GM20431 (cell line): ENCODE measurements around the gene ZDHHC24.
"Not testable (repeated sequence)": the region's sequence is repeated elsewhere in the genome, so short reads cannot be mapped to it uniquely, and the experiment has no call there.

Experiments used
- in situ Hi-C: fragments of 300-500 bp; cut with MseI, MboI; formaldehyde crosslinking; loops from one replicate; pipeline ENCODE4 v1.15.0; 2020; ENCODE audit warnings: low sequenced_read_pairs; ENCODE audit not compliant: unreplicated experiment

Gene ZDHHC24

DNA sequence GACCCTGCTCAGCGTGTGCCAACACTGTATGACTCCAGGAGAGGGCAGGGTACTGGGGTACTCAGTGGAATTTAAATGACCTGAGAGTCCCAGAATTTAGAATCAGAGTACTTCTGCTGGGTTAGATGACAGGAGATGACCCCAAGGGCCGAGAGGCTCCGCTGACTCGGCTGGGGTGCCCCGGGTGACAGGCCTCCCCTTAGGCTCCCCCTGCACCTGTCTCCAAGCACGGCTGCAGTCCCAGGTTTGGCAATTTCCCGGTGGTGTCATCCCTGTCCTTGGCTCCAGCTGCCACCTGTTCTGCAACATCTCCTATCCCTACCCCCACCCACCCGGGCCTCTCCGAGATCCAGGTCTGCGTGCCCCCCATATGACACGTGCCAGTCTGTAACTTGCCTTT lies 2.2 kb upstream of the ZDHHC24 start:
- in situ Hi-C loops: no loop called here

DNA sequence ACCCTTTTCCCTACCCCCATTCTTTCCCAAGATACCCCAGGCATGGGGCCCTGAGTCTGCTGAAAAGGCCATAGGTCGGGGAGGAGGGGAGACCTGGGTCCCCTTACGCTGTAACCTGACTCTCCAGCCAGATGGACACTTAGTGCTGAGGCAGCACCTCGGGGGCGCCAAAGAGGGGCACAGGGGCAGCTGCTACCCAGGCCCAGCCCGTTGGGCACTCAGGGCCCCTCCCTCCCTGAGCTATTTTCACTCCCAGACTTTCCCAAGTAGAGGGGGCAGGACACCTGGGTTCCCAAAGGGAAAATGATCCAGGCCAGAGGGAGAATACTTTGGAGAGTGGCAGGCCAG lies 1.8 kb upstream of the ZDHHC24 start:
- in situ Hi-C loops: no loop called here

DNA sequence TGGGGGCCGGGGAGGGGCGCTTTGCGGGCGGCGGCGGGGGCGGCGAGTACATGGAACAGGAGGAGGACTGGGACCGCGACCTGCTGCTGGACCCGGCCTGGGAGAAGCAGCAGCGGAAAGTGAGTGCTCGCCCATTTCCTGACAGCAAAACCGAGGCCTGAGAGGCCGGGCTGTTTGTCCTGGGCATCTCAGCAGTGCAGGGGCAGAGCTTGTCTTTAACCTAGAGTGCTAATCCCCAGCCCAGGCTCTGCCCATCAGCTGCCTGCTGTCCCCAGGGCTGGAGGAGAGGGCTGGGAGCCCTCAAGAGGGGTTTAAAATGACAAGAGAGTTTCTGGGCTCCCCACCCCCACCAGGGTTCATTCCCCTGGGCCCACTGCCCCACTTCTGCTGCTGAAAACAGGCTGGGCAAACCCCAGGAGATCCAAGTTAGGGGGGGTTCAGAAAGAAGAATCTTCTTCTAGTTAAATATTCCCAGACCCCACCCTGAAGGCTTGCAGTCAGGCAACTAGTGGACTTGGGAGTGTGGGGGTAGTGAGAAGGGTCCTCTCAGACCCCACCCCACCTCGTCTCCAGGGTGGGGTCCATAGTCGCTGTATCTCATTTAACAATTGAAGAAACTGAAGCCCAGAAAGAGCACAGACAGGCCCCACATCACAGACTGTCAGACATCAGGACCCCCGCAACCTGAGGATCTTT lies 1.3 kb upstream of the ZDHHC24 start:
- in situ Hi-C loops: no loop called here

DNA sequence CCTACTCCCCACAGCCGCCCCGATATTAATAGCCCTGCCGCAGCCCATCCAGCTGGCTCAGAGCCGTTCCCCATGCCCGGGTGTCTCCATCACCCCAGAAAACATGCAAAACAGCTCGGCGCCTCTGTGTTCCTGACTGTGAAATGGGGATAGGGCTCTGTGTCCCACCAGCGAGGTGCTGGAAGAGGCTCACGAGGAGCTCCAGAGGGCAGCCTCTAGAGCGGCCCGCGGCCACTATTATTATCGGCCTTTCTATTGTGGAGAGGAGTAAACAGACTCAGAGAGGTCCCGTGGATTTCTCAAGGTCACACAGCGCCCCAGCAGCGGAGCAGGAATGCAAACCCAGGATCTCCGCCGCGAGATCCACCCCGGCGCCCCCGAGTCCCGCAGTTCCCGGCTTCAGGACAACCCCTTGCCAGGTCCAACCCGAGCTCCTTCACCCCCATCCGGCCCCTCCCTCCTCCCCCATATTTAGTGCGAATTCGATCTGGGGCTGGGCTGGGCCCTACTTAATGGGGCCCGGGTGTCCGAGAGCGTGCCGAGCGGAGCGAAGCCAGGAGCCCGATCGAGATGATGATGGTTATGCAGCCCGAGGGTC lies 619 bp upstream of the ZDHHC24 start, which contains the start of gene ACTN3:
ACTN3 (plus strand) TSS at position 536 of the 598 bp plus-strand sequence; CDS start at position 571, 35 bp downstream.
- in situ Hi-C loops: no loop called here

DNA sequence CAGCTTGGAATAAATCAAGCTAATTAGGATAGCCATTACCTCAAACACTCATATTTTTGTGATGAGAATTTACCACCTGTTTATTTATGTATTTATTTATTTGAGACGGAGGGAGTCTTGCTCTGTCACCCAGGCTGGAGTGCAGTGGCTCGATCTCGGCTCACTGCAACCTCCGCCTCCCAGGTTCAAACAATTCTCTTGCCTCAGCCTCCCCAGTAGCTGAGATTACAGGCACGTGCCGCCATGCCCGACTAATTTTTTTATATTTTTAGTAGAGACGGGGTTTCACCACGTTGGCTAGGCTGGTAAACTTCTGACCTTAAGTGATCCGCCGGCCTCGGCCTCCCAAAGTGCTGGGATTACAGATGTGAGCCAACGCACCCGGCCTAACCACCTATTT lies 896 bp downstream of the ZDHHC24 start:
- in situ Hi-C loops: not testable (repeated sequence)

DNA sequence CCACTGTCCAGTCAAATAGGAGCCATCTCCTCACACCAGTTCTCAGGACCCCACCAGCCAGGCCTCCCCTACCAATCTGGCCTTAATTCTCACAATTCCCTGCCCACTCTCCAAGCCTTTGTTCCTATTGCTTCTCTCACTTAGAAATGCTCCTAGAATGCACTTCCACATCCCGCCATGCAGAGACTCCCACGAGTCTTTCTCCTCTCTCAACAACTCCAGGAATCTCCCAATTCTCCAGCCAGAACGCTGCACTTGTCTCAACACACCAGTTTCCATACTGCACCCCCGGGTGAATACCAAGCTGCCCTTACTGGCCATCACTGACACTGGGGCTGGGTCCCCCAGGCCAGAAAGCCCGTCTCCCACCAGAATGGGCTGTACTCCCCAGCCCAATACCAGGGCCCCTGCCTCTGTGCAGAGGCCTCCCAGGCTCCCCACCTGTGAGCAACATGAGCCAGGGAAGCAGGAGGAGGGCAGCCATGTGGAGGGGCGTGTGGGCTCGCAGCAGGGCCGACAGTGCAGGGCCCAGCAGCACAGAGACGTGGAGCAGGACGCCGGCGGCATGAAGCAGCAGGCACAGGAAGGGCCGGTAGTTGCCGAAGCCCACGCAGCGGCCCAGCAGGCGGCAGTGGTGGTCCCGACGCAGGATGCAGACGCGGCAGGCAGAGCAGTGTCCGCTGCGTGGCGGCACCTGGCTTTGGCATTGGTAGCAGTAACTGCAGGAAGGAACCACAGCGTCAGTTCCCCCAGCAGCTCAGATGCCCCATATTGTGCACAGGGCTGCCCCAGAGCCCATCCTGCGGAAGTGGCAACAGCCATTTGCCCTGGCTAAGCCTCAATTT lies 2.4 kb downstream of the ZDHHC24 start:
- in situ Hi-C loops: no loop called here

DNA sequence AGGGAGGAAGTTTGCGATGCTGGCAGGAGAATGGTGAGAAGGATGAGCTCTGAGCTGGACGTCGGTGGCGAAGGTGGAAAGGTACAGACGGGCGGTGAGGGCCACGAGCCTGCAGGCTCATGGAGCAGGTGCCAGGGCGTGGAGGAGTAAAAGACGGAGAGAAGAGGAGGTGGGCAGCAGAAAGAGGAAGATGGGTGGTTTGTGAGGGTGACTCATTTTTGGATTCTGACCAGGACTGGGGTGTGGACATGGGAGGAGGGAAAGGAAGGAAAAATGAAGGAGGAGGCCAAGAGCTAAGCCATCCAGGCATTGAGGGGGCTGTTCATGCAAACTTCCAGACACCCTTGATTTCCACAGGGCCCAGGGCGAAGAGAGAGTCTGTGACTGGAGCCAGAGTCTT lies 3.5 kb downstream of the ZDHHC24 start:
- in situ Hi-C loops: no loop called here

DNA sequence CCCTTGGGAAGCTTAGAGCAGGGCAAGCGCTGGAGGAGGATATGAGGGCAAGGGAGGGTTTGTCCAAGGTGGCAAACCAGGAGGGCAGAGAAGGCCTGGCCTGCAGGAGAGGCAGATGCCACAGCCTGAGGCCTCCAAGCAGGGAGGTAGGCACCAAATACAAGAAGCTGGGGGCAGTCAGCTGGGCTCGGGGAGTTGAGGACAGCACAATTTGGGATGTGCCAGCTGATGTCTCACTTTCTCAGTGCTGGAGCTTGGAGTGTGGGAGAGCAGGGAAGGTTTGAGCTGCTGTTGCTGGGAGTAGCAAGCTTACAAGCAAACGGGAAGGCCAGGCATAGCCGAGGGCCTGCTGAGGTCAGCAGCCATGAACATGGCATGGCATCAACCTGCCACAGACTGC lies 4.0 kb downstream of the ZDHHC24 start:
- in situ Hi-C loops: no loop called here

DNA sequence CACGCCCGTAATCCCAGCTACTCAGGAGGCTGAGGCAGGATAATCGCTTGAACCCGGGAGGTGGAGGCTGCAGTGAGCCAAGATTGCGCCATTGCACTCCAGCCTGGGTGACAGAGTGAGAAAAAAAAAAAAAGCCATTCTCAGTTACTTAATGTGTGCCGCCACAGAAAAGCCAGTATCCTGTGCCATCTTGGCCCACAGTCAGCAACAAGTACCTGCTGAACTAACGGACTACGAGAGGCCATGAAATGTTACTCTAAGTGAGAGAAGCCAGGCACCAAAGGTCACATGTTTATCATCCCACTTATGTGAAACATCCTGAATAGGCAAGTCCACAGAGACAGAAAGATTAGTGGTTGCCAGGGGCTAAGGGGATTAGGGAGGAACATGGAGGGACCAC lies 5.2 kb downstream of the ZDHHC24 start:
- in situ Hi-C loops: not testable (repeated sequence)

DNA sequence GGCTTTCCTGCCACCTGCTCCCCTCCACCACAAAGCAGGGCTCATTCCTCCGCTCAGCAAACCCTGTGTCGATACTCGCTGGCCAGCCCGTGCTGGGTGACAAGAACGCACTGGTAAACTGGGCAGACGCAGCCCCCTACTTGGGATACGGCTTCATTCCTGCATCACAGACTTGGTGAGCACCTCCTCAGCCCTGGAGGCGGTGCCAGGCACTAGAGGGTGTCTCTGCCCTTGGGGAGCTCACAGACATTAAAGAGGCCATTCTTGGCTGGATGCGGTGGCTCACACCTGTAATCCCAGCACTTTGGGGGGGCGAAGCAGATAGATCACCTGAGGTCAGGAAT lies 6.0 kb downstream of the ZDHHC24 start:
- in situ Hi-C loops: no loop called here

DNA sequence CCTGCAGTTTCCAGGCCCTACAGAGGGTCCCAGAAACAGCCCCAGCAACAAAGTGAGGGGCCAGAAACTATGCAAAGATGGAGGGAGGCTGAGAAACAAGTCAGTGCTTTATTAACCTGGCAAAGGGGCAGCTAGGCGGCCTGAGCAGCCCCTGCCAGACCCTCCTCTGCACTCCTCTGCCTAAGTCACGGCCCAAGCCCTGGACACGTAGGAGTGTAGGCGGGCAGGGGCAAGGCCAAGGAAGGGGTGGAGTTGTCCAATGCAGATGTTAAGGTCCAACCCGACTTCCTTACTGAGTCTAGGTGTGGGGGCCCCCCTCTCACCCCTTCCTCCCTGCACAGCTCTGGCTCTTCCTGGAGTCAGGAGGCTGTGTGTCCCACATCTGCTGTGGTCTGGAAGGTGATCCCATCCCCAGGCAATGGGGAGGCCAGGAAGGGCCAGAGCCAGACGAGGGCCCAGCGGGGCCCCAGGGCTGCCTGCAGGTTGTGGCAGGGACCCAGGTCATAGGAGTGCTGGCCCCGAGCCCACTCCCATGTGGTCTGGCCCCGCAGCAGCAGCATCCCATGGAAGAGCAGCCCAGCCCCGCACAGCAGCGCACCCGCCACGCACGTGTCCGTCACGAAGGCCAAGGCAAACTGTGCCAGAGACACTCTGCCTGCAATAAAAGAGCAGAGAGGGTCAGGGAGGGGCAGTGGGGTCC lies 6.5 kb downstream of the ZDHHC24 start:
- in situ Hi-C loops: no loop called here

DNA sequence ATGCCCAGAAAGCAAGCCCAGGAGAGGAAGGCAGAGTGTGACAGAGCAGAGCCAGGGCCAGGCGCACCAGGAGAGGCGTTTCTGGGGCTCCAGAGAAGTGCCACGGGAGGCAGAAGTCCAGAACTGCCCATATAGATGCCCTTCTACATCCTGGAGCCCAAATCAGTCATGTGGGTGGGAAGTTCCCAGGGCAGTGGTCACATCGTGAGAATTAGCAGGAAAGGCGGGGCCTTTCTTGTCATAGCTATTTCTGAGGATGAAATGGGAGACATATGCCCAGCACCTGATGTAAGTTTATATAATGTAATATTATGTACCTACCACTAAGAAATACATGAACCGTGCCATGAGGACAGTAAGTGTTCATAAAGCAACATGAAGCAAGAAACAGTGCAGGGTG lies 13.1 kb downstream of the ZDHHC24 start:
- in situ Hi-C loops: no loop called here

DNA sequence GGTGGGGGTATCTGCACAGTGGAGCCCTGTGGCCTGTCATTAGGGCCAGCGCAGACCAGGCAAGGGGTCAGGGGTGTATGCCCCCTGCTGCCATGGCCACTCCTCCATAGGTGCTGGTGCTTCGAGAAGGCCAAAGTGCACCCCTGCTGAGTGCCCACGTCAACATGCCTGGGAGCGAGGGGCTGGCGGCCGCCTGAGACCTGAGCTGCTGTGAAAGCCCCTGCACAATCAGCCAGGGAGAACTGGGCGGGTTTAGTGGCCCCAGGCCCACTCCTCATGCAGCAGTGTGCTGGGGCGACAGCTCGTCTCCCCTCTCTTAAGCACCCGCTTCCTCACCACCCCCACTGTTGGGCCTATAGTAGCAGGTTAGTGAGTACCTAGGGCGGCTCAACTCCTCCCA lies 14.0 kb downstream of the ZDHHC24 start:
- in situ Hi-C loops: no loop called here

DNA sequence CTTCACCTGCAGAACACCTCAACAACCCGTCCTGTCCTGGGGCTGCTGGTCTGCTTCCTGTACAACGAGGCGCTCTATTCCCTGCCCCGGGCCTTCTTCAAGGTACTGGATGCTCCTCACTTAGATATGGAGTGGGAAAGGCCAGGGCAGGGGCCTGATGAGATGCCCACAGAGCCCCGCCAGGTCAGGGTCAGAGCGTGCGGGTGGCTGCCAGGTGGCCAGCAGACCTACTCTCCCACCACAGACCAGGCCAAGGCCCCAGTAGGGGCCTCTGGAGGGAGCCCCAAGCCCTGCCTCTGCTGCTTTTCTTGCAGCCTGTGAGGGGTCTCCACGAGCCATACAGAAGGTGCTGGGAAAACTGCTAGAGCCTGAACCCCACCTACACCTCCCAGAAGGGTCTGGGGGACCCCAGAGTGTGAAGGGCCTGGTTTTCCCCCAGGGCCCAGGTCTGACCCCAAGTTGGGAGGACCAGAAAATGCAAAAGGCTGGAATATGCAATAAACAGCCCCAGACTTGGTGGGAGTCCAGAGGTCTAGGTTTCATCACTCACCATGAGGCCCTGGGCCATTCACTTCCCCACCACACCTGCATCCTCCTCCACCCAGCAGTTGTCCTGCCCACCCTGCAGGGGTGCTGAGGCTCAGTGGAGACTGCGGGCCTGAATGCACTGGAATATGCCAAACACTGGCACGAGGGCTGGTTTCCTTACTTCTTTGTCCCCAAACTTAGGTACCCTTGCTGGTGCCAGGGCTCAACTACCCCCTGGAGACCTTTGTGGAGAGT lies 14.7 kb downstream of the ZDHHC24 start:
- in situ Hi-C loops: no loop called here

DNA sequence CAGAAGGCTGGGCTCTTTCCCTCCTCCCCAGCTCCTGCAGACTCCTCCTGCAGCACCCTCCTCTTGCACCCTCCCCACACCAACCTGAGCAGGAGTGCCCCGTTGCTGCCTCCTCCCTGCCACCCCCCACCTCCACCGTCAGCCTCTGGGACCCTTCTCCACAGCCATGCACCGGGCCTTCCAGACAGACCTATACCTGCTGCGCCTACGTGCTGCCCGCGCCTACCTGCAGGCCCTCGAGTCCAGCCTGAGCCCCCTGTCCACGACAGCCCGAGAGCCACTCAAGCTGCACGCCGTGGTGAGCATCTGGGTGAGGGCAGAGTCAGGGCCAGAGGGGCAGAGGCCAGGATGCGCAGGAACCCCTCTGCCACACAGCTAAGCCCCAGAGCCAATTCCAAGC lies 16.2 kb downstream of the ZDHHC24 start:
- in situ Hi-C loops: no loop called here

DNA sequence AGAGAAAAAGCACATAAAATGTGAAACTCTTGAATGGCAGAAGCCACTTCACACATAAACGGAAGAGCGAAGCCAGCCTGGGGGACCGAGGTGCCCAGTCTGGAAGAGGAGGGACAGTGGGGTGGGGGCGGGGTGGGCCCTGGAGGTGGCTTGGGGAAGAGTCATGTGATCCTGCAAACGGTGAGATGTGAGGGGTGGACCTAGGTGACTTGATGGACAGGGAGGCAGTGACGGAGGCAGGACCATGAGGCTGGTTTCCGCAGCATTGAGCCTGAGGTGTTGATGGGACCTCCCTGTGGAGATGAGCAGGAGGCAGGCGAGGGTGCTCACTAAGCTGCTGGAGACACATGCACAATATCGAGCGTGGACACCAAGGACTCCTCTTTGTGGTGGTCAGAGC lies 16.8 kb downstream of the ZDHHC24 start:
- in situ Hi-C loops: no loop called here

DNA sequence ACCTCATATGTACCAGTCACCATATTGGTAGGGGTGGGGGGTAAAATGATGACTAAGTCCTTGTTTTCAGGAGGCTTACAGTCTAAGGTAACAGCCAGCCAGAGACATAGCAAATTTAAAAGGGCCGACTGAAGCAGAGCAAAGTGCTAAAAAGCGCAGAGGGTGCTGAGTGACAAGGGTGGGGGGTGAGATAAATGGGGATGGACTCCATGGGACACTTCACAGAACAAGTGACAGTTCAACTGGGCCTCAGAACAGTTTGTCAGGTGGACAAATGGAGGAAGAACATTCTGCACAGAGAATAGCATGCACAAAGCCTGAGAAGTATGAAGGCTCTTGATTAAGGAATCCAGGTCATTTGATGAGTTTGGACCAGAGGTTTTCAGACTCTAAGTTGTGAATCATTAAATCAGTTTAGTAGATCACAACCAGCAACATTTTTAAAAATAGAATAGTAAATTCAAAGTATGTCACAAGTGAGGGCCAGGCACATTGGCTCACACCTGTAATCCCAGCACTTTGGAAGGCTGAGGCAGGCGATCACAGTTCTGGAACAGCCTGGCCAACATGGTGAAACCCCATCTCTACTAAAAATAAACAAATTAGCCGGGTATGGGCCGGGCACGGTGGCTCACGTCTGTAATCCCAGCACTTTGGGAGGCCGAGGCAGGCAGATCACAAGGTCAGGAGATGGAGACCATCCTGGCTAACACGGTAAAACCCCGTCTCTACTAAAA lies 21.4 kb downstream of the ZDHHC24 start:
- in situ Hi-C loops: no loop called here

DNA sequence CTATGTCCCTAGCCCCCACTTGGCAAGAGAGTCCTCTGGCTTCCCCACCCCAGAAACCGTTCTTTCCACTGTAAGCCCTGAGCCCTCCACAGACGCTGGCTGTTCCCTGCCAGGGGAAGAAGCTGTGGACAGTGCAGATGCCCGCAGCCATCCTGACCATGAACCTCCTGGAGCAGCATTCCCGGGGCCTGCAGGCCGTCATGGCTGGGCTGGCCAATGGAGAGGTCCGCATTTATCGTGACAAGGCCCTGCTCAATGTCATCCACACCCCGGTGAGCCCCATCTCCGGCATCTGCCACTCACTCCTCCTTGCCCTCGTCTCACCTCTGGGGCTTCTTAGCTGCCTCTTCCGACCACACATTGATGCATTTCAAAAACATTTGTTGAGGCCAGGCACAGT lies 22.2 kb downstream of the ZDHHC24 start:
- in situ Hi-C loops: no loop called here

DNA sequence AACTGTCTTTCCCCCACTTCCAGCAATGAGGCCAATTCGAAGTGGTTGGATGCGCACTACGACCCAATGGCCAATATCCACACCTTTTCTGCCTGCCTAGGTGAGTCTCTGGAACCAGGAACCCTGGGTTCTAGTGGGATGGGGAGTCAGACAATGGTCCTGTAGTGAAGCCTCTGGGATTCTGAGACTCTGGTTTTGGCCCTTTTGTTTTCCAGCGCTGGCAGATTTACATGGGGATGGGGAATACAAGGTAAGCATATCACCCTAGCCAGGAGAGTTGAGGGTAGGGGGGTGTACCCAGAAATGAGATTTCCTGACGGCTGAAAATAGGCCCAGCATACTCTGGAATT lies 34.9 kb downstream of the ZDHHC24 start:
- in situ Hi-C loops: no loop called here
